PC-9 (cell line): ENCODE data around the gene PFKFB4. TPM values are rescaled to one million over a fixed set of nuclear protein-coding genes. Genes with fewer than 3 reads are reported as not detected.

Experiments used
- BruUV-seq: library from RNA; stranded (reverse); fragments of 400-500 nt; replicated peaks from 2 replicates; lab custom pipeline; 2021; lab: Mats Ljungman, UMichigan
- CTCF ChIA-PET: fragments of 300-600 bp; sonication (Branson Sonifier 250); formaldehyde crosslinking; loops from one replicate; lab custom pipeline; 2022; ENCODE audit warnings: antibody characterized with exemption; lab: Charles Lee
- POLR2A ChIA-PET: fragments of 300-600 bp; sonication (Branson Sonifier 250); formaldehyde crosslinking; loops from one replicate; lab custom pipeline; 2022; ENCODE audit warnings: antibody characterized with exemption; ENCODE audit not compliant: unreplicated experiment; lab: Charles Lee
- DNase-seq, 2 experiments: peaks; one replicate each; pipeline versions ENCODE4 v3.0.0 to v3.0.0-alpha.2; 2015 to 2022; ENCODE audit warnings: mixed read lengths in 1 of 2
- H2AFZ ChIP-seq: fragments of 200-600 bp; sonication (generic); 2 replicates; pipeline ENCODE4 v1.8.1; 2017; ENCODE audit warnings: antibody characterized with exemption
- H3F3A ChIP-seq: fragments of 200-600 bp; sonication (generic); 2 replicates; pipeline ENCODE4 v1.8.1; 2017; ENCODE audit warnings: antibody characterized with exemption, mild to moderate bottlenecking, low read depth; ENCODE audit not compliant: insufficient read depth
- H3K27ac ChIP-seq: fragments of 200-600 bp; sonication (generic); 2 replicates; pipeline ENCODE4 v1.6.1; 2016; ENCODE audit warnings: mixed run types
- H3K27me3 ChIP-seq: fragments of 200-600 bp; sonication (generic); 2 replicates; pipeline ENCODE4 v1.6.1; 2016; ENCODE audit warnings: low read depth, mixed run types; ENCODE audit not compliant: insufficient read depth
- H3K36me3 ChIP-seq: fragments of 200-600 bp; sonication (generic); 2 replicates; pipeline ENCODE4 v1.6.1; 2016; ENCODE audit warnings: low read depth, mixed run types
- H3K4me1 ChIP-seq: fragments of 200-600 bp; sonication (generic); replicated peaks from 2 replicates; pipeline ENCODE4 v1.6.1; 2016; ENCODE audit warnings: mixed run types; ENCODE audit not compliant: insufficient read depth
- H3K4me2 ChIP-seq: fragments of 200-600 bp; sonication (generic); 2 replicates; pipeline ENCODE4 v1.6.1; 2017; ENCODE audit warnings: mixed run types
- H3K4me3 ChIP-seq: fragments of 200-600 bp; sonication (generic); 2 replicates; pipeline ENCODE4 v1.6.1; 2016; ENCODE audit warnings: mixed run types
- H3K79me2 ChIP-seq: fragments of 200-600 bp; sonication (generic); 2 replicates; pipeline ENCODE4 v1.6.1; 2017; ENCODE audit warnings: low read depth, mixed run types
- H3K9me2 ChIP-seq: fragments of 200-600 bp; sonication (generic); 2 replicates; pipeline ENCODE4 v1.8.1; 2017; ENCODE audit warnings: mild to moderate bottlenecking; ENCODE audit not compliant: insufficient read depth
- H3K9me3 ChIP-seq: fragments of 200-600 bp; sonication (generic); 2 replicates; pipeline ENCODE4 v1.8.1; 2016; ENCODE audit warnings: low read depth; ENCODE audit not compliant: insufficient read depth
- H4K20me1 ChIP-seq: fragments of 200-600 bp; sonication (generic); 2 replicates; pipeline ENCODE4 v1.8.1; 2017; ENCODE audit not compliant: insufficient read depth
- CTCF ChIP-seq: fragments of 200-600 bp; sonication (generic); conservative IDR thresholded peaks from 2 replicates; pipeline ENCODE4 v1.6.1; 2017; ENCODE audit warnings: mixed run types, antibody characterized with exemption, mild to moderate bottlenecking, moderate library complexity
- EZH2 ChIP-seq: fragments of 200-600 bp; sonication (generic); IDR thresholded peaks from 2 replicates; pipeline ENCODE4 v1.8.0; 2017; ENCODE audit warnings: antibody characterized with exemption, low read depth
- intact Hi-C: fragments of 100-400 bp; cut with micrococcal nuclease; formaldehyde crosslinking; loops from one replicate; pipeline ENCODE4 v1.10.0; 2022; ENCODE audit not compliant: unreplicated experiment
- total RNA-seq: library from RNA; stranded (reverse); gene quantifications from 2 replicates; pipeline ENCODE4 v1.2.3, GENCODE V29; 2021

Gene PFKFB4
- total RNA-seq, 1 experiment from 2014 or later: 13.3 TPM

- no peak for TF ChIP-seq CTCF
- TF ChIP-seq EZH2: no peak
- H2AFZ ChIP-seq: no peak overlapping the region
- no peak overlapping the region for H3K27ac ChIP-seq
- intact Hi-C loops: no loop called here
- H3K4me2 ChIP-seq: no peak overlapping the region
- H3K79me2 ChIP-seq: no peaks in the 10 kb centered on the region
- no peaks in the 10 kb centered on the region for H4K20me1 ChIP-seq
- H3K9me3 ChIP-seq: no peaks in the 10 kb centered on the region
- ChIA-PET CTCF (no interaction called here), POLR2A (no interaction called here)
- H3K4me1 ChIP-seq: no peaks in the 10 kb centered on the region
- BruUV-seq: no TSS peak
- H3F3A ChIP-seq: no peaks in the 10 kb centered on the region
- no peaks in the 10 kb centered on the region for H3K27me3 ChIP-seq
- no peak for DNase-seq
- no peaks in the 10 kb centered on the region for H3K36me3 ChIP-seq
- H3K9me2 ChIP-seq: no peaks in the 10 kb centered on the region
- no peak overlapping the region for H3K4me3 ChIP-seq
Observed at GRCh38 chr3:48576647-48577046, 20.0 kb upstream of the PFKFB4 start.

- Histone ChIP-seq H3K9me3 (no peaks in the 10 kb centered on the region), H3K36me3 (no peaks in the 10 kb centered on the region), H3K4me1 (no peaks in the 10 kb centered on the region), H3K27ac (no peak overlapping the region), H3K79me2 (no peaks in the 10 kb centered on the region), H3F3A (no peaks in the 10 kb centered on the region), H3K4me3 (no peak overlapping the region), H3K27me3 (no peaks in the 10 kb centered on the region), H2AFZ (no peak overlapping the region), H3K9me2 (no peaks in the 10 kb centered on the region), H4K20me1 (no peaks in the 10 kb centered on the region), H3K4me2 (no peak overlapping the region)
- POLR2A ChIA-PET: no interaction called here
- CTCF ChIA-PET: no interaction called here
- intact Hi-C loops: no loop called here
- no TSS peak for BruUV-seq
- DNase-seq: no peak
- TF ChIP-seq CTCF: no peak
- TF ChIP-seq EZH2: no peak
Observed at GRCh38 chr3:48575366-48575765, 18.8 kb upstream of the PFKFB4 start.

DNA sequence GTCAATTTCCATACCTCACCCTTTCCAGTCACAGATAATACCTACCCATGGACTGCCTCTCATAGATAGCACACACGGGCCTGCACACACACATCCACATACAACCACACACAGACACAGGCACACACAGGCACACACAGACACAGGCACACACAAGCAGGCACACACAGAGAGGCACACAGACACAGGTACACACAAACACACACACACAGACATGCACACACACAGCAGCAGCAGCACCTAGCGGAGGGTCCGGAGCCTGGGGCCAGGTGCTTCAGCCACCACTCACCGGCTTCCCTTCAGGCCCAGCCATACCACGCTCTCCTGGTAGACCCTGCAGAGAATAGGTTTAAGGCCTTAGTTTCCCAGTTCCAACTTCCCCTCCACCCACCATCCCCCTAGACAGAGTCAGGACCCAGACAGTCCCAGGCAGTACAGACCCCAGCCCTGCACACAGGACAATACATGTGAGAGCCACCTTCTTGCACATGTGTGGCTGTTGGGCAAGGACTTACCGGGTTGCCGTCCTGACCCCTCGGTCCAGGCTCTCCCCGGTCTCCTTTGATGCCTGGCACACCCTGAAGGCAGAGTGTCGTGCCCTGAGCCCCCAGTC is 17.5 kb upstream of the PFKFB4 start:
- Histone ChIP-seq H2AFZ (no peak overlapping the region), H3K79me2 (no peaks in the 10 kb centered on the region), H3K4me2 (no peak overlapping the region), H3K36me3 (no peaks in the 10 kb centered on the region), H3K27me3 (no peaks in the 10 kb centered on the region), H3K9me3 (no peaks in the 10 kb centered on the region), H3K9me2 (no peaks in the 10 kb centered on the region), H3K27ac (no peak overlapping the region), H3K4me3 (no peak overlapping the region), H4K20me1 (no peaks in the 10 kb centered on the region), H3K4me1 (no peaks in the 10 kb centered on the region), H3F3A (no peaks in the 10 kb centered on the region)
- CTCF ChIA-PET: no interaction called here
- intact Hi-C loops: no loop called here
- TF ChIP-seq CTCF: no peak
- no peak for TF ChIP-seq EZH2
- no peak for DNase-seq
- no TSS peak for BruUV-seq
- POLR2A ChIA-PET: no interaction called here
